BE2C (cell line): Measurements from ENCODE around the gene ZNF41.

Source experiments
- DNase-seq: peaks from one replicate; pipeline ENCODE4 v3.0.0-alpha.2; 2020
- H3K27me3 ChIP-seq: fragments of 250-450 bp; sonication (Bioruptor Pico); 2 replicates; pipeline ENCODE4 v1.5.1; 2020; ENCODE audit warnings: mild to moderate bottlenecking
- H3K36me3 ChIP-seq: fragments of 250-450 bp; sonication (Bioruptor Pico); 2 replicates; pipeline ENCODE4 v1.5.1; 2020; ENCODE audit warnings: mild to moderate bottlenecking
- H3K4me1 ChIP-seq: fragments of 250-450 bp; sonication (Bioruptor Pico); 2 replicates; pipeline ENCODE4 v1.5.1; 2020
- H3K4me3 ChIP-seq: 2 replicates; pipeline ENCODE4 v1.5.1; 2011; ENCODE audit warnings: low read depth, low read length
- H3K9me3 ChIP-seq: fragments of 250-450 bp; sonication (Bioruptor Pico); 2 replicates; pipeline ENCODE4 v1.5.1; 2020
- CTCF ChIP-seq: IDR thresholded peaks from 2 replicates; pipeline ENCODE4 v1.5.1; 2012; ENCODE audit warnings: mild to moderate bottlenecking, low read depth, low read length

ZNF41 gene

GRCh38 chrX:47502316-47503125 lies 19.5 kb upstream of the ZNF41 start:
- Histone ChIP-seq H3K4me3 (no peak overlapping the region), H3K36me3 (no peaks in the 10 kb centered on the region), H3K27me3 (no peaks in the 10 kb centered on the region), H3K4me1 (no peaks in the 10 kb centered on the region), H3K9me3 (no peaks in the 10 kb centered on the region)
- no peak for DNase-seq
- TF ChIP-seq CTCF: no peak

GRCh38 chrX:47501226-47502074 lies 18.4 kb upstream of the ZNF41 start:
- H3K4me3 ChIP-seq: no peak overlapping the region
- no peak for TF ChIP-seq CTCF

GRCh38 chrX:47500554-47500953 lies 17.5 kb upstream of the ZNF41 start:
- DNase-seq: no peak
- H3K9me3 ChIP-seq: no peaks in the 10 kb centered on the region
- H3K4me1 ChIP-seq: no peaks in the 10 kb centered on the region
- TF ChIP-seq CTCF: no peak
- no peaks in the 10 kb centered on the region for H3K27me3 ChIP-seq
- H3K36me3 ChIP-seq: no peaks in the 10 kb centered on the region
- no peak overlapping the region for H3K4me3 ChIP-seq

More at GRCh38 chrX:47501226-47502074, 18.4 kb upstream of the ZNF41 start:
- Histone ChIP-seq H3K9me3 (no peaks in the 10 kb centered on the region), H3K36me3 (no peaks in the 10 kb centered on the region), H3K27me3 (no peaks in the 10 kb centered on the region), H3K4me1 (no peaks in the 10 kb centered on the region)
- DNase-seq: no peak

- no peaks in the 10 kb centered on the region for H3K36me3 ChIP-seq
- DNase-seq: no peak
- TF ChIP-seq CTCF: no peak
- no peaks in the 10 kb centered on the region for H3K4me1 ChIP-seq
- H3K4me3 ChIP-seq: no peak overlapping the region
- no peaks in the 10 kb centered on the region for H3K9me3 ChIP-seq
- no peaks in the 10 kb centered on the region for H3K27me3 ChIP-seq
Measured at GRCh38 chrX:47499293-47499692, 16.3 kb upstream of the ZNF41 start.

- H3K36me3 ChIP-seq: no peaks in the 10 kb centered on the region
- H3K27me3 ChIP-seq: no peaks in the 10 kb centered on the region
- no peak overlapping the region for H3K4me3 ChIP-seq
- H3K9me3 ChIP-seq: no peaks in the 10 kb centered on the region
- H3K4me1 ChIP-seq: no peaks in the 10 kb centered on the region
- DNase-seq: no peak
- TF ChIP-seq CTCF: no peak
Measured at GRCh38 chrX:47498411-47498810, 15.4 kb upstream of the ZNF41 start.
